GM12878 (cell line): Measurements from ENCODE around the gene KIF23. TPM values are rescaled to one million over a fixed set of nuclear protein-coding genes. Genes with fewer than 3 reads are reported as not detected.

Source experiments
- ATAC-seq: fragments of 200-7000 bp; cut with Tn5 transposase; 3 replicates; pipeline ENCODE4 v1.9.1; 2020; ENCODE audit warnings: mild to moderate bottlenecking, moderate library complexity
- BruUV-seq: library from RNA; stranded (reverse); fragments of 400-500 nt; replicated peaks from 2 replicates; lab custom pipeline; 2021; lab: Mats Ljungman, UMichigan
- CTCF ChIA-PET: fragments of 300-600 bp; sonication (Branson Sonifier 250); formaldehyde crosslinking; extraction: SDS; loops from one replicate; lab custom pipeline; 2021; ENCODE audit warnings: inconsistent platforms; lab: Yijun Ruan, JAX
- POLR2A ChIA-PET: fragments of 350-600 bp; formaldehyde crosslinking; extraction: SDS; loops from one replicate; lab custom pipeline; 2021; ENCODE audit warnings: inconsistent platforms; lab: Charles Lee
- RAD21 ChIA-PET: fragments of 300-600 bp; sonication (Branson Sonifier 250); formaldehyde crosslinking; loops from one replicate; lab custom pipeline; 2023; ENCODE audit warnings: antibody characterized with exemption; ENCODE audit not compliant: unreplicated experiment; lab: Charles Lee
- SMC1A ChIA-PET: fragments of 300-600 bp; sonication (Branson Sonifier 250); formaldehyde crosslinking; loops from one replicate; lab custom pipeline; 2023; ENCODE audit not compliant: unreplicated experiment, uncharacterized antibody; lab: Charles Lee
- DNase-seq: peaks from one replicate; pipeline ENCODE4 v3.0.0-alpha.2; 2011; ENCODE audit warnings: low read depth, low spot score
- FAIRE-seq: peaks from 3 replicates; lab custom pipeline; 2011; peaks lifted over from hg19 to GRCh38; lab: Jason Lieb, UNC
- H2AFZ ChIP-seq: 2 replicates; pipeline ENCODE4 v1.6.0; 2011; ENCODE audit warnings: low read depth, low read length, control low read depth; ENCODE audit not compliant: control insufficient read depth
- H3K27ac ChIP-seq: 2 replicates; pipeline ENCODE4 v1.5.1; 2011; ENCODE audit warnings: control low read depth; ENCODE audit not compliant: control insufficient read depth, insufficient read depth
- H3K27me3 ChIP-seq, 2 experiments: replicated peaks in 1 of 2; 2 replicates each; pipeline versions ENCODE4 v1.6.0 to v1.6.1; 2011; ENCODE audit warnings: low read length in 1 of 2; ENCODE audit not compliant: control insufficient read depth in 2 of 2, insufficient read depth in 2 of 2
- H3K36me3 ChIP-seq, 2 experiments: 2 replicates each; pipeline ENCODE4 v1.5.1; 2011; ENCODE audit warnings: low read length in 1 of 2; ENCODE audit not compliant: control insufficient read depth in 2 of 2, insufficient read depth in 2 of 2
- H3K4me1 ChIP-seq: 2 replicates; pipeline ENCODE4 v1.6.1; 2011; ENCODE audit warnings: mild to moderate bottlenecking, low read length, moderate library complexity, mixed read lengths; ENCODE audit not compliant: control insufficient read depth, insufficient read depth
- H3K4me2 ChIP-seq: 2 replicates; pipeline ENCODE4 v1.6.0; 2011; ENCODE audit warnings: control low read depth; ENCODE audit not compliant: control insufficient read depth, insufficient read depth
- H3K4me3 ChIP-seq: fragments of 200-600 bp; sonication (generic); 2 replicates; pipeline ENCODE4 v1.5.1; 2016
- H3K79me2 ChIP-seq: 2 replicates; pipeline ENCODE4 v1.6.0; 2011; ENCODE audit warnings: low read length; ENCODE audit not compliant: control insufficient read depth, insufficient read depth
- H3K9ac ChIP-seq: 2 replicates; pipeline ENCODE4 v1.8.0; 2011; ENCODE audit warnings: low read length, control low read depth, mixed read lengths; ENCODE audit not compliant: control insufficient read depth, insufficient read depth
- H3K9me3 ChIP-seq: replicated peaks from 3 replicates; pipeline ENCODE4 v1.5.1; 2011; ENCODE audit warnings: mild to moderate bottlenecking, low read length; ENCODE audit not compliant: control insufficient read depth, insufficient read depth
- H4K20me1 ChIP-seq: 2 replicates; pipeline ENCODE4 v1.6.0; 2011; ENCODE audit not compliant: control insufficient read depth, insufficient read depth
- ASH2L ChIP-seq: fragments of 300-600, 200-600 bp; sonication (generic); IDR thresholded peaks from 2 replicates; pipeline ENCODE4 v1.6.1; 2017; ENCODE audit warnings: low read depth, mild to moderate bottlenecking, borderline replicate concordance
- CBFB ChIP-seq: IDR thresholded peaks from 2 replicates; pipeline ENCODE4 v1.6.1; 2016; ENCODE audit warnings: antibody characterized with exemption, low read depth
- FOXK2 ChIP-seq: fragments of 450-650 bp; IDR thresholded peaks from 2 replicates; pipeline ENCODE4 v1.6.1; 2017; ENCODE audit warnings: mild to moderate bottlenecking, moderate library complexity
- HCFC1 ChIP-seq: fragments of 150-350 bp; IDR thresholded peaks from 2 replicates; pipeline ENCODE4 v1.6.1; 2014; ENCODE audit warnings: low read length
- HDGF ChIP-seq: fragments of 450-650 bp; IDR thresholded peaks from 2 replicates; pipeline ENCODE4 v1.6.1; 2016; ENCODE audit warnings: antibody characterized with exemption
- IKZF1 ChIP-seq: fragments of 450-650 bp; conservative IDR thresholded peaks from 2 replicates; pipeline ENCODE4 v1.6.1; 2017; ENCODE audit warnings: antibody characterized with exemption, mild to moderate bottlenecking
- NR2F1 ChIP-seq: fragments of 450-650 bp; conservative IDR thresholded peaks from 2 replicates; pipeline ENCODE4 v1.6.1; 2017; ENCODE audit warnings: mild to moderate bottlenecking
- NRF1 ChIP-seq: conservative IDR thresholded peaks from 2 replicates; pipeline ENCODE4 v1.6.1; 2011; ENCODE audit warnings: mild to moderate bottlenecking, low read depth, low read length, improper control_type of control experiment
- PML ChIP-seq: IDR thresholded peaks from 2 replicates; pipeline ENCODE4 v1.6.1; 2012; ENCODE audit warnings: low read length, inconsistent platforms
- RUNX3 ChIP-seq: IDR thresholded peaks from 2 replicates; pipeline ENCODE4 v1.6.1; 2012; ENCODE audit warnings: low read length, inconsistent platforms
- SPI1 ChIP-seq: IDR thresholded peaks from 2 replicates; pipeline ENCODE4 v1.6.1; 2011; ENCODE audit warnings: low read depth, mild to moderate bottlenecking, low read length, moderate library complexity, borderline replicate concordance; ENCODE audit not compliant: insufficient read depth
- TBL1XR1 ChIP-seq: IDR thresholded peaks from 2 replicates; pipeline ENCODE4 v1.6.1; 2012; ENCODE audit warnings: low read depth, low read length, improper control_type of control experiment
- WGBS: methylation state at CpG from one replicate; pipeline ENCODE4 v1.1.6; 2016; ENCODE audit warnings: low lambda C conversion rate; ENCODE audit not compliant: insufficient replicate concordance, insufficient coverage; ENCODE audit errors: missing lambda C conversion rate; 5-methylcytosine and 5-hydroxymethylcytosine counted together
- in situ Hi-C: fragments of 300-500 bp; cut with MboI; formaldehyde crosslinking; loops from 9 replicates; pipeline ENCODE4 v1.14.3; 2018; ENCODE audit warnings: mixed read lengths
- intact Hi-C: fragments of 100-400 bp; cut with micrococcal nuclease; formaldehyde crosslinking; loops from one replicate; pipeline ENCODE4 v1.14.2; 2022; ENCODE audit not compliant: unreplicated experiment
- polyA plus RNA-seq, 11 experiments: library from polyadenylated mRNA; depleted of rRNA in 4 of 11; unstranded in 6 of 11; stranded (reverse) in 5 of 11; fragments of >200 nt; fragmentation: Nextera tagmentation in 4 of 11; fragmentation: Illumina TruSeq in 1 of 11; extraction: Ambion mirVana in 4 of 11; extraction: Trizol in 1 of 11; gene quantifications; 1 replicate in 1 of 11; 2 replicates in 10 of 11; pipeline versions ENCODE4 v1.2.1 to v1.2.3, GENCODE V29; 2011 to 2016; ENCODE audit warnings: inconsistent platforms in 2 of 11, missing spikeins in 2 of 11, low read depth in 1 of 11
- total RNA-seq, 4 experiments: library from RNA; depleted of rRNA in 3 of 4; stranded (reverse); fragments of >200 nt in 3 of 4; fragmentation: Illumina TruSeq in 1 of 4; extraction: Trizol in 1 of 4; gene quantifications; 2 replicates each; pipeline versions ENCODE4 v1.2.1 to v1.2.3, GENCODE V29; 2013 to 2021

KIF23 gene
- total and polyA plus RNA-seq, 10 of the 15 experiments (the other 5 are each of a cell fraction or from before 2014, with no cell fraction given) = 28.0 to 62.5 (median 46.6) TPM

DNA sequence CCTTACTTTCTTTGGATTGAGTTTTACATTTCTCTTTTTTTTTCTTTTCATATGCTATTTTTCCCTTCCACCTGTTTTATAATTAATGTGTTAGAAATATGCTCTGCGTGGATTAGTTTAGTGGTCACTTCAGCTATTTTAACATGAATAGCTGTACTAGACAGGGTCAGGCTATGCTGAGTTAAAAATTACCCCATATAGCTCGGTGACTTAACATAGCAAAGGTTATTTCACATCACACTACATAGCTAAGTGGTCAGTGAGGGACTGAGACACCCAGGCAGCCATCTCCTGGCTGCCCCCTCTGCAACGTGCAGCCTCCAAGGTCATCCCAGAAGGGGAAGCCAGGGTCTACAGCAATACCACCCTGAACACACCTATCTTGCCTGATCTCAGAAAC is 46.9 kb upstream of the KIF23 start:
- 20% methylated on average over 3 of the region's 3 CpGs for WGBS
- Histone ChIP-seq H3K36me3 (no peaks in the 10 kb centered on the region), H3K4me1 (no peaks in the 10 kb centered on the region), H3K27ac (no peak overlapping the region), H3K9ac (no peak overlapping the region), H3K4me2 (no peak overlapping the region), H3K27me3 (no peaks in the 10 kb centered on the region), H3K79me2 (no peaks in the 10 kb centered on the region), H2AFZ (no peak overlapping the region), H4K20me1 (no peaks in the 10 kb centered on the region), H3K9me3 (no peaks in the 10 kb centered on the region), H3K4me3 (no peak overlapping the region)
- DNase-seq (no peak), FAIRE-seq (no peak), ATAC-seq (no peak)
- CTCF ChIA-PET = interaction anchor here (1.4 kb wide), 1 partner anchor 78 kb away, joined by 3 read pairs; no protein-coding TSS in a partner anchor
- TF ChIP-seq CBFB = no peak
- no peak for TF ChIP-seq NR2F1
- no peak for TF ChIP-seq PML
- no peak for TF ChIP-seq RUNX3
- TF ChIP-seq NRF1 = no peak
- no peak for TF ChIP-seq HCFC1
- no peak for TF ChIP-seq SPI1
- TF ChIP-seq IKZF1 = no peak
- no peak for TF ChIP-seq FOXK2
- TF ChIP-seq HDGF = no peak
- BruUV-seq = no TSS peak
- in situ Hi-C loops (no loop called here), intact Hi-C loops (no loop called here)
- SMC1A ChIA-PET = no interaction called here
- POLR2A ChIA-PET = no interaction called here
- RAD21 ChIA-PET = no interaction called here

DNA sequence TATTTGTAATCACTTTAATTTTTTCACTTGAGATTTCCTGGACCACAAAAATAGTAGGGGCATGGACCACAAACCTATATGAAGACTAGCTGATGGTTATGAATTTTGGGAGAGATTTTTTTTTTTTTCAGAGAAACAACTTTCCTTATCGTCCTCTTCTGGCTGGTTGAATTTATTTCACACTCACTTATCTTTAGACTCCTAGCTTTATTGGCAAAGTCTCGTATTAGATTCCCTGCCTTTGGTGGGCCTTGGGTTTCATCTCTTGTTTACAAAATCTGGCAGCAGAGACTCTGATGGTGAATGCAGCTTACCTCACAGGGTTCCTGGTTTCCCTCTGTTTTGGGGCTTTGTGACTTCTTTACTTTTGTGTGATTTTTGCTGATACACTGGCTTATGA is 44.5 kb upstream of the KIF23 start:
- Histone ChIP-seq H3K36me3 (no peaks in the 10 kb centered on the region), H3K9me3 (no peaks in the 10 kb centered on the region), H3K27ac (no peak overlapping the region), H2AFZ (no peak overlapping the region), H4K20me1 (no peaks in the 10 kb centered on the region), H3K4me2 (no peak overlapping the region), H3K4me3 (no peak overlapping the region), H3K27me3 (no peaks in the 10 kb centered on the region), H3K79me2 (no peaks in the 10 kb centered on the region), H3K9ac (no peak overlapping the region), H3K4me1 (no peaks in the 10 kb centered on the region)
- BruUV-seq = no TSS peak
- SMC1A ChIA-PET = no interaction called here
- DNase-seq (no peak), FAIRE-seq (no peak), ATAC-seq (no peak)
- no peak for TF ChIP-seq TBL1XR1
- TF ChIP-seq ASH2L = no peak
- no peak for TF ChIP-seq NR2F1
- RAD21 ChIA-PET = no interaction called here
- in situ Hi-C loops (no loop called here), intact Hi-C loops (no loop called here)
- POLR2A ChIA-PET = no interaction called here
- WGBS = 13% methylated on average over 2 of the region's 2 CpGs
- CTCF ChIA-PET = interaction anchor here (0.6 to 1.0 kb wide), 4 partner anchors 23 to 335 kb away, joined by 3 to 4 read pairs (median 3); no protein-coding TSS in a partner anchor
